ENCODE results near the gene EIF3I.

Gene EIF3I

DNA sequence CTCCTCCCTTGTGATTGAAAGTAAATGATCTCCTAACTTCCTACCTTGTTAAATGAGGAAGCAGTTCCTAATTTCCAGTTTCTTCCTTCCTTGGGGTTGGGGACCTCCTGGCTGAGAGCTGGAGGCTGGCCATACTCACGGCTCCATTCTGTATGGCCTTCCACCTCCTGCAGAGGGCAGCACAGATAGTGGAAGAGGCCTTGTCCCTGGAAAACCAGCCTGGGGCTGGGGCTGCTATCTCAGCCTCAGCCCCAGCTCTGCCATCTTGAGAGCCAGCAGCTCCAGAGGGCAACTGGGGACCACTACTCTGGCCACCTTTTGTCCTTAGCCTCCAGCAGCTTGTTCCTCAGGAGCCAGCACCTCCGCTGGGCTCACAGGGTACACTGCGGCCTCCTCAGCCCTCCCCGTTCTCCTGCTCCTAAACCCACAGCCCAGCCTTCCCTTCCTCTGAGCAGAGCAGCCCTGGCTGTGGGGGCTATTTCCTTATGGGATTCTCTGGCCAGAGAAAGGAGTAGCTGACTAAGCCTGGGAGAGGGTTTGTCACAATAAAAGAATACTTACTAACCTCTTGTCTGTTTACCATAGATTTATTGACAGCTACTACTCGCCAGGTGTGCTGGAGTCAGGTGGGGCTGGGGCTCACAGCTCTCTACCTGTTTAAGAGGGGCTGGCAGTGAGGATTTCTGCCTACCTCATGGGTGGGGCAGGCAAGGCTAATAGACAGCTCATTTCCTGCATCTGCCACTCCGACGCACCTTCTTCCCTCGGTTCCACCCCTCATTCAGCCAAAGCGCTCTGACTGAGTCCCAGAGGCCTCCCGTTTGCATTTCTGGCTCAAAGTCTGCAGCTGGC lies 6.4 kb upstream of the EIF3I start:
- in situ Hi-C loops (cut with MboI; ENCODE audit: low sequenced_read_pairs, unreplicated experiment): no loop called here
- TF ChIP-seq, protein P1, sequence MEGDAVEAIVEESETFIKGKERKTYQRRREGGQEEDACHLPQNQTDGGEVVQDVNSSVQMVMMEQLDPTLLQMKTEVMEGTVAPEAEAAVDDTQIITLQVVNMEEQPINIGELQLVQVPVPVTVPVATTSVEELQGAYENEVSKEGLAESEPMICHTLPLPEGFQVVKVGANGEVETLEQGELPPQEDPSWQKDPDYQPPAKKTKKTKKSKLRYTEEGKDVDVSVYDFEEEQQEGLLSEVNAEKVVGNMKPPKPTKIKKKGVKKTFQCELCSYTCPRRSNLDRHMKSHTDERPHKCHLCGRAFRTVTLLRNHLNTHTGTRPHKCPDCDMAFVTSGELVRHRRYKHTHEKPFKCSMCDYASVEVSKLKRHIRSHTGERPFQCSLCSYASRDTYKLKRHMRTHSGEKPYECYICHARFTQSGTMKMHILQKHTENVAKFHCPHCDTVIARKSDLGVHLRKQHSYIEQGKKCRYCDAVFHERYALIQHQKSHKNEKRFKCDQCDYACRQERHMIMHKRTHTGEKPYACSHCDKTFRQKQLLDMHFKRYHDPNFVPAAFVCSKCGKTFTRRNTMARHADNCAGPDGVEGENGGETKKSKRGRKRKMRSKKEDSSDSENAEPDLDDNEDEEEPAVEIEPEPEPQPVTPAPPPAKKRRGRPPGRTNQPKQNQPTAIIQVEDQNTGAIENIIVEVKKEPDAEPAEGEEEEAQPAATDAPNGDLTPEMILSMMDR (IDR thresholded peaks at IDR 0.05; ENCODE audit: borderline replicate concordance, control extremely low read depth, extremely low read depth, insufficient read depth, missing control alignments): peak; percentile 74
- peak; percentile 73 for DNase-seq (ENCODE audit: low spot score)

GRCh38 chr1:32216566-32216965 lies 5.6 kb upstream of the EIF3I start:
- TF ChIP-seq, protein P1 (IDR thresholded peaks at IDR 0.05; ENCODE audit: borderline replicate concordance, control extremely low read depth, extremely low read depth, insufficient read depth, missing control alignments): no peak
- in situ Hi-C loops (cut with MboI; ENCODE audit: low sequenced_read_pairs, unreplicated experiment): no loop called here
- no peak for DNase-seq (ENCODE audit: low spot score)

DNA sequence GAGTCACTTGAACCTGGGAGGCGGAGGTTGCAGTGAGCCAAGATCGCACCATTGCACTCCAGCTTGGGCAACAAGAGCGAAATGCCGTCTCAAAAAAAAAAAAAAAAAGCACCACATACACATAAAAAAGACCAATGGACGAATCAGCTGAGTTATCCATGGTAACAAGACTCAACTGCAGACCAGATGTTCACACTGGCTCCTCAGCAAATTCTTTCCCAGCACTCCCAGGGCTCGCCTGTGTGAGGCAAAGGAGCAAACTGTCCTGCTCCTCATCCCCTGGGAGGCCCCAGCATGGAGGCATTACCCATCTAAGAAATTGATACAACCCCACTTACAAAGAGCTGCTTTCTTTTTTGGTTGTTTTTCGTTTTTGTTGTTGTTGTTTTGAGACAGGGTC lies 3.2 kb upstream of the EIF3I start:
- TF ChIP-seq, protein P1 (IDR thresholded peaks at IDR 0.05; ENCODE audit: borderline replicate concordance, control extremely low read depth, extremely low read depth, insufficient read depth, missing control alignments): no peak
- in situ Hi-C loops (cut with MboI; ENCODE audit: low sequenced_read_pairs, unreplicated experiment): no loop called here
- DNase-seq (ENCODE audit: low spot score): no peak

- in situ Hi-C loops (cut with MboI; ENCODE audit: low sequenced_read_pairs, unreplicated experiment): no loop called here
- DNase-seq (ENCODE audit: low spot score): no peak
- TF ChIP-seq, protein P1 (IDR thresholded peaks at IDR 0.05; ENCODE audit: borderline replicate concordance, control extremely low read depth, extremely low read depth, insufficient read depth, missing control alignments): no peak
Measured at GRCh38 chr1:32220746-32221580, 1.2 kb upstream of the EIF3I start.

DNA sequence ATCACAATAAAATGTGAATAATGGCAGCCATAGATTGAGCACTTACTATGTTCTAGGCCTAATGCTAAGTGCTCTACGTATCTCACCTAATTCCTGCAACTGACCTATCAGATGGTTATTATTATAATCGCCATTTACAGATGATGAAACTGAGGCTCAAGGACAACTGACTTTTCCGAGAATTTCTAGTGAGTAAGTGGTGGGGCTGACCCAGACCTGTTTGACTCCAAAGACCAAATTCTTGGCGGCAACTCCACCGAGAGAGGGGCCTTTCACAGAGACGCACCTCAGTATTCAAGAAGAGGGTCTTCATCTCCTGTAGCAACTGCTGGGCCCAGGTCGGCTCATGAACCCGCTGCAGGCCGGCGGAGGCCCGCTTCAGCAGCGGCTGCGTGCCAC lies 627 bp upstream of the EIF3I start:
- in situ Hi-C loops (cut with MboI; ENCODE audit: low sequenced_read_pairs, unreplicated experiment): no loop called here
- no peak for DNase-seq (ENCODE audit: low spot score)
- TF ChIP-seq, protein P1 (IDR thresholded peaks at IDR 0.05; ENCODE audit: borderline replicate concordance, control extremely low read depth, extremely low read depth, insufficient read depth, missing control alignments): no peak

- in situ Hi-C loops (cut with MboI; ENCODE audit: low sequenced_read_pairs, unreplicated experiment): no loop called here
- no peak for DNase-seq (ENCODE audit: low spot score)
- TF ChIP-seq, protein P1 (IDR thresholded peaks at IDR 0.05; ENCODE audit: borderline replicate concordance, control extremely low read depth, extremely low read depth, insufficient read depth, missing control alignments): no peak
Measured at GRCh38 chr1:32223683-32224082, 1.5 kb downstream of the EIF3I start.

Data from GM13976 (cell line).